ENCODE data around the gene PRODH2.
"Not testable (repeated sequence)": the region's sequence is repeated elsewhere in the genome, so short reads cannot be mapped to it uniquely, and the experiment has no call there.

DNA sequence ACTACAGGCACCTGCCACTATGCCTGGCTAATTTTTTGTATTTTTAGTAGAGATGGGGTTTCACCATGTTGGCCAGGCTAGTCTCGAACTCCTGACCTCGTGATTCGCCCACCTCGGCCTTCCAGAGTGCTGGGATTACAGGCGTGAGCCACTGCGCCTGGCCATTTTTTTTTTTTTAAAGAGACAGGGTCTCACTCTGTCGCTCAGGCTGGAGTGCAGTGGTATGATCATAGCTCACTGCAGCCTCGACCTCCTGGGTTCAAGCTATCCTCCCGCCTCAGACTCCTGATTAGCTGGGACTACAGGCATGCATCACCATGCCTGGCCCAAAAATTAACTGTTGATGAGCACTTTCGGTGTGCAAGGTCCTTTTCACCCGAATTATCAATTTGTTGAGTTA lies 23.5 kb upstream of the PRODH2 start:
- TF ChIP-seq, protein P1, sequence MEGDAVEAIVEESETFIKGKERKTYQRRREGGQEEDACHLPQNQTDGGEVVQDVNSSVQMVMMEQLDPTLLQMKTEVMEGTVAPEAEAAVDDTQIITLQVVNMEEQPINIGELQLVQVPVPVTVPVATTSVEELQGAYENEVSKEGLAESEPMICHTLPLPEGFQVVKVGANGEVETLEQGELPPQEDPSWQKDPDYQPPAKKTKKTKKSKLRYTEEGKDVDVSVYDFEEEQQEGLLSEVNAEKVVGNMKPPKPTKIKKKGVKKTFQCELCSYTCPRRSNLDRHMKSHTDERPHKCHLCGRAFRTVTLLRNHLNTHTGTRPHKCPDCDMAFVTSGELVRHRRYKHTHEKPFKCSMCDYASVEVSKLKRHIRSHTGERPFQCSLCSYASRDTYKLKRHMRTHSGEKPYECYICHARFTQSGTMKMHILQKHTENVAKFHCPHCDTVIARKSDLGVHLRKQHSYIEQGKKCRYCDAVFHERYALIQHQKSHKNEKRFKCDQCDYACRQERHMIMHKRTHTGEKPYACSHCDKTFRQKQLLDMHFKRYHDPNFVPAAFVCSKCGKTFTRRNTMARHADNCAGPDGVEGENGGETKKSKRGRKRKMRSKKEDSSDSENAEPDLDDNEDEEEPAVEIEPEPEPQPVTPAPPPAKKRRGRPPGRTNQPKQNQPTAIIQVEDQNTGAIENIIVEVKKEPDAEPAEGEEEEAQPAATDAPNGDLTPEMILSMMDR (IDR thresholded peaks at IDR 0.05): not testable (repeated sequence)
- TF ChIP-seq POLR2A (IDR thresholded peaks at IDR 0.05): not testable (repeated sequence)
